ENCODE measurements around the gene RASSF5. TPM values are rescaled to one million over a fixed set of nuclear protein-coding genes. Genes with fewer than 3 reads are reported as not detected.

Gene RASSF5
- total and polyA plus RNA-seq, 2 of the 13 experiments (the other 11 are each of a cell fraction or from before 2014, with no cell fraction given): 0.18 to 0.40 TPM

DNA sequence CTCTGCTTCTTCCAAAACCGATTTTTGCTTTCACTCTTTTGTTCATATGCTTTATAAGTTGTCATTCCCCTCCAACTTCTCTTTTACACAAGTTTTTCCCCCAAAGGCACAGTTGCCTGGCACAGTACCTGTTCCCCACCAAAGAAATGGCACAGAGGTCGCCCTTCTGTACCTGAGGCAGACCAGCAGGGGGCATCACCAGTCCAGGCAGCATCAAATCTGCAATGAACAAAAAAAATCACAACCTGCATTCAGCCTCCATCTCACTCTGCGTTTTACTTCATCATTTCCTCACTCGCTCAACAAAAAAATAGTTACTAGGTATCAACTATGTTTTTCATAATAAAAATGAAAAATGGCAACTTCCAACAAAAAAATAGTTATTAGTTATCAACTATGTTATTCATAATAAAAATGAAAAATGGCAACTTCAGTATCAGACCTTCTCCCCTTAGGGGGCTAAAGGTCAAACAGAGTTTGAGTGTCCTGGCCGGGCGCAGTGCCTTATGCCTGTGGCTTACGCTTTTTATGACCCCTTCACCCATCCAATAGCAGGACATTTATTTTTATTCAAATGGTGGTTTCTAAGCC lies 100.9 kb downstream of the RASSF5 start:
- in situ Hi-C loops (cut with HindIII; ENCODE audit: extremely low pct_ligation_motif_present, low pct_unique_long_range_greater_than_20kb): no loop called here
- POLR2A ChIA-PET: no interaction called here
- Histone ChIP-seq H3K4me1 (ENCODE audit: insufficient read depth, low read length) (peaks cover 10% of the 10 kb centered on the region), H3K27me3 (ENCODE audit: control insufficient read depth in 1 of 2, insufficient read depth in 2 of 2, low read length in 2 of 2) (no peaks in the 10 kb centered on the region), H3K4me2 (ENCODE audit: low read depth, low read length) (no peak overlapping the region), H3K9ac (ENCODE audit: insufficient read depth, low read depth, low read length) (no peak overlapping the region), H4K20me1 (ENCODE audit: insufficient read depth, low read length) (no peaks in the 10 kb centered on the region), H3K9me3 (ENCODE audit: low read length) (no peaks in the 10 kb centered on the region), H3K36me3 (replicated peaks in 1 of 2; ENCODE audit: control insufficient read depth in 1 of 2, insufficient read depth in 2 of 2, low read length in 2 of 2) (peaks cover 7 to 45% of the 10 kb centered on the region in 2 experiments), H3K4me3 (replicated peaks in 1 of 3; ENCODE audit: insufficient read depth in 1 of 3, low read depth in 2 of 3, low read length in 3 of 3) (no peak overlapping the region), H2AFZ (ENCODE audit: low read length) (no peak overlapping the region), H3K79me2 (ENCODE audit: insufficient read depth, low read length) (peaks cover 13% of the 10 kb centered on the region), H3K27ac (ENCODE audit: extremely low read length, insufficient read depth, low read length) (no peak overlapping the region)
- peak; percentile 30 for DNase-seq (ENCODE audit: low spot score)
- intact Hi-C loops (cut with micrococcal nuclease; ENCODE audit: unreplicated experiment): loop anchor here (2.0 kb wide), 1 partner anchor 57 kb away; no protein-coding TSS in a partner anchor
- peak; percentile 23 for FAIRE-seq
- 86% methylated on average over 7 of the region's 7 CpGs for WGBS (ENCODE audit: low lambda C conversion rate)
- CTCF ChIA-PET (ENCODE audit: low intra/inter-chr PET ratio, low total read pairs): interaction anchor here (0.9 to 2.7 kb wide), 3 partner anchors 26 to 56 kb away, joined by 3 to 27 read pairs (median 4); no protein-coding TSS in a partner anchor
- ATAC-seq: no peak
- no TSS peak for BruUV-seq (replicated peaks)
- TF ChIP-seq PPARG (CRISPR knock-in tag; conservative IDR thresholded peaks at IDR 0.05): peak; percentile 94
- TF ChIP-seq PRMT3 (CRISPR knock-in tag; IDR thresholded peaks at IDR 0.05; ENCODE audit: borderline replicate concordance, low read depth): no peak
- TF ChIP-seq RBM39 (IDR thresholded peaks at IDR 0.05; ENCODE audit: low read depth, low read length, poor library complexity, severe bottlenecking): no peak
- no peak for TF ChIP-seq CAMTA2 (CRISPR knock-in tag; IDR thresholded peaks at IDR 0.05; ENCODE audit: borderline replicate concordance)
- TF ChIP-seq, protein P1, sequence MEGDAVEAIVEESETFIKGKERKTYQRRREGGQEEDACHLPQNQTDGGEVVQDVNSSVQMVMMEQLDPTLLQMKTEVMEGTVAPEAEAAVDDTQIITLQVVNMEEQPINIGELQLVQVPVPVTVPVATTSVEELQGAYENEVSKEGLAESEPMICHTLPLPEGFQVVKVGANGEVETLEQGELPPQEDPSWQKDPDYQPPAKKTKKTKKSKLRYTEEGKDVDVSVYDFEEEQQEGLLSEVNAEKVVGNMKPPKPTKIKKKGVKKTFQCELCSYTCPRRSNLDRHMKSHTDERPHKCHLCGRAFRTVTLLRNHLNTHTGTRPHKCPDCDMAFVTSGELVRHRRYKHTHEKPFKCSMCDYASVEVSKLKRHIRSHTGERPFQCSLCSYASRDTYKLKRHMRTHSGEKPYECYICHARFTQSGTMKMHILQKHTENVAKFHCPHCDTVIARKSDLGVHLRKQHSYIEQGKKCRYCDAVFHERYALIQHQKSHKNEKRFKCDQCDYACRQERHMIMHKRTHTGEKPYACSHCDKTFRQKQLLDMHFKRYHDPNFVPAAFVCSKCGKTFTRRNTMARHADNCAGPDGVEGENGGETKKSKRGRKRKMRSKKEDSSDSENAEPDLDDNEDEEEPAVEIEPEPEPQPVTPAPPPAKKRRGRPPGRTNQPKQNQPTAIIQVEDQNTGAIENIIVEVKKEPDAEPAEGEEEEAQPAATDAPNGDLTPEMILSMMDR (CRISPR knock-in tag; IDR thresholded peaks at IDR 0.05): peak; percentile 73
- peak; percentile 65; the same call in 1 of the 2 replicates for TF ChIP-seq RXRB (CRISPR knock-in tag; IDR thresholded peaks at IDR 0.05; ENCODE audit: borderline replicate concordance)
- TF ChIP-seq MLLT10 (CRISPR knock-in tag; IDR thresholded peaks at IDR 0.05): no peak
- TF ChIP-seq RFX1 (IDR thresholded peaks at IDR 0.05): no peak
- TF ChIP-seq, protein P2, sequence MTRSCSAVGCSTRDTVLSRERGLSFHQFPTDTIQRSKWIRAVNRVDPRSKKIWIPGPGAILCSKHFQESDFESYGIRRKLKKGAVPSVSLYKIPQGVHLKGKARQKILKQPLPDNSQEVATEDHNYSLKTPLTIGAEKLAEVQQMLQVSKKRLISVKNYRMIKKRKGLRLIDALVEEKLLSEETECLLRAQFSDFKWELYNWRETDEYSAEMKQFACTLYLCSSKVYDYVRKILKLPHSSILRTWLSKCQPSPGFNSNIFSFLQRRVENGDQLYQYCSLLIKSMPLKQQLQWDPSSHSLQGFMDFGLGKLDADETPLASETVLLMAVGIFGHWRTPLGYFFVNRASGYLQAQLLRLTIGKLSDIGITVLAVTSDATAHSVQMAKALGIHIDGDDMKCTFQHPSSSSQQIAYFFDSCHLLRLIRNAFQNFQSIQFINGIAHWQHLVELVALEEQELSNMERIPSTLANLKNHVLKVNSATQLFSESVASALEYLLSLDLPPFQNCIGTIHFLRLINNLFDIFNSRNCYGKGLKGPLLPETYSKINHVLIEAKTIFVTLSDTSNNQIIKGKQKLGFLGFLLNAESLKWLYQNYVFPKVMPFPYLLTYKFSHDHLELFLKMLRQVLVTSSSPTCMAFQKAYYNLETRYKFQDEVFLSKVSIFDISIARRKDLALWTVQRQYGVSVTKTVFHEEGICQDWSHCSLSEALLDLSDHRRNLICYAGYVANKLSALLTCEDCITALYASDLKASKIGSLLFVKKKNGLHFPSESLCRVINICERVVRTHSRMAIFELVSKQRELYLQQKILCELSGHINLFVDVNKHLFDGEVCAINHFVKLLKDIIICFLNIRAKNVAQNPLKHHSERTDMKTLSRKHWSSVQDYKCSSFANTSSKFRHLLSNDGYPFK (CRISPR knock-in tag; IDR thresholded peaks at IDR 0.05; ENCODE audit: borderline replicate concordance): no peak
- TF ChIP-seq ZNF781 (CRISPR knock-in tag; IDR thresholded peaks at IDR 0.05; ENCODE audit: borderline replicate concordance, not compliant biosample characterization): no peak
- no peak for TF ChIP-seq ZNF776 (CRISPR knock-in tag; IDR thresholded peaks at IDR 0.05)
- TF ChIP-seq SMC3 (IDR thresholded peaks at IDR 0.05; ENCODE audit: low read length): peak; percentile 49
- TF ChIP-seq ZNF180 (CRISPR knock-in tag; IDR thresholded peaks at IDR 0.05; ENCODE audit: borderline replicate concordance, low read depth): no peak
- TF ChIP-seq, protein P3, sequence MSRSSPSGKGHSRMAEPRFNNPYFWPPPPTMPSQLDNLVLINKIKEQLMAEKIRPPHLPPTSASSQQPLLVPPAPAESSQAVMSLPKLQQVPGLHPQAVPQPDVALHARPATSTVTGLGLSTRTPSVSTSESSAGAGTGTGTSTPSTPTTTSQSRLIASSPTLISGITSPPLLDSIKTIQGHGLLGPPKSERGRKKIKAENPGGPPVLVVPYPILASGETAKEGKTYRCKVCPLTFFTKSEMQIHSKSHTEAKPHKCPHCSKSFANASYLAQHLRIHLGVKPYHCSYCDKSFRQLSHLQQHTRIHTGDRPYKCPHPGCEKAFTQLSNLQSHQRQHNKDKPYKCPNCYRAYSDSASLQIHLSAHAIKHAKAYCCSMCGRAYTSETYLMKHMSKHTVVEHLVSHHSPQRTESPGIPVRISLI (CRISPR knock-in tag; IDR thresholded peaks at IDR 0.05; ENCODE audit: borderline replicate concordance): peak; percentile 32; the same call in 1 of the 2 replicates
- no peak for TF ChIP-seq ZNF432 (CRISPR knock-in tag; IDR thresholded peaks at IDR 0.05; ENCODE audit: borderline replicate concordance)
- TF ChIP-seq, protein P4, sequence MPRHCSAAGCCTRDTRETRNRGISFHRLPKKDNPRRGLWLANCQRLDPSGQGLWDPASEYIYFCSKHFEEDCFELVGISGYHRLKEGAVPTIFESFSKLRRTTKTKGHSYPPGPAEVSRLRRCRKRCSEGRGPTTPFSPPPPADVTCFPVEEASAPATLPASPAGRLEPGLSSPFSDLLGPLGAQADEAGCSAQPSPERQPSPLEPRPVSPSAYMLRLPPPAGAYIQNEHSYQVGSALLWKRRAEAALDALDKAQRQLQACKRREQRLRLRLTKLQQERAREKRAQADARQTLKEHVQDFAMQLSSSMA (CRISPR knock-in tag; IDR thresholded peaks at IDR 0.05): no peak
- TF ChIP-seq RXRA (CRISPR knock-in tag; IDR thresholded peaks at IDR 0.05): peak; percentile 25; the same call in 1 of the 2 replicates
- peak; percentile 62 for TF ChIP-seq XRCC5 (optimal IDR thresholded peaks at IDR 0.05; ENCODE audit: low read length)
